Endothelial cell (in vitro differentiated cells): Measurements from ENCODE around the gene ADAM12. TPM values are rescaled to one million over a fixed set of nuclear protein-coding genes. Genes with fewer than 3 reads are reported as not detected.
A peak's percentile ranks its signal among the peaks of the same experiment; 100 is the strongest.

Experiments used
- DNase-seq: peaks from one replicate; pipeline ENCODE4 v3.0.0; 2021; ENCODE audit warnings: low spot score
- H3K27ac Mint-ChIP-seq: one replicate; pipeline ENCODE4 v1.8.0; 2021; ENCODE audit warnings: mixed read lengths, inconsistent platforms; ENCODE audit not compliant: unreplicated experiment
- H3K27me3 Mint-ChIP-seq: one replicate; pipeline ENCODE4 v1.8.0; 2021; ENCODE audit warnings: mild to moderate bottlenecking, moderate library complexity, mixed read lengths, inconsistent platforms; ENCODE audit not compliant: unreplicated experiment
- H3K36me3 Mint-ChIP-seq: one replicate; pipeline ENCODE4 v1.8.0; 2021; ENCODE audit warnings: mild to moderate bottlenecking, low read depth, mixed read lengths, inconsistent platforms; ENCODE audit not compliant: unreplicated experiment
- H3K4me1 Mint-ChIP-seq: one replicate; pipeline ENCODE4 v1.8.0; 2021; ENCODE audit warnings: mild to moderate bottlenecking, mixed read lengths, inconsistent platforms; ENCODE audit not compliant: unreplicated experiment
- H3K4me3 Mint-ChIP-seq: one replicate; pipeline ENCODE4 v1.8.0; 2021; ENCODE audit warnings: mild to moderate bottlenecking, mixed read lengths, inconsistent platforms; ENCODE audit not compliant: unreplicated experiment
- H3K9me3 Mint-ChIP-seq: one replicate; pipeline ENCODE4 v1.8.0; 2021; ENCODE audit warnings: mixed read lengths, inconsistent platforms; ENCODE audit not compliant: unreplicated experiment
- CTCF ChIP-seq: fragments of 200-600 bp; sonication (generic); IDR thresholded peaks from one replicate; pipeline ENCODE4 v1.5.0; 2021; ENCODE audit warnings: antibody characterized with exemption; ENCODE audit not compliant: unreplicated experiment
- total RNA-seq: library from RNA; stranded (reverse); fragmentation: NEBNext Ultra II Directional; extraction: Animal tissue kit (Norgen Biotek cat#: 25700); gene quantifications from one replicate; pipeline ENCODE4 v1.2.1, GENCODE V29; 2021; ENCODE audit not compliant: unreplicated experiment

ADAM12 gene
- total RNA-seq, 1 donor from 2014 or later, result 9.0 TPM

- H3K9me3 Mint-ChIP-seq, result no peaks in the 10 kb centered on the region
- DNase-seq, result no peak
- H3K36me3 Mint-ChIP-seq, result peaks cover 5% of the 10 kb centered on the region
- TF ChIP-seq CTCF, result no peak
- H3K27me3 Mint-ChIP-seq, result no peaks in the 10 kb centered on the region
- H3K4me3 Mint-ChIP-seq, result no peak overlapping the region
- H3K4me1 Mint-ChIP-seq, result peaks cover 8% of the 10 kb centered on the region
- no peak overlapping the region for H3K27ac Mint-ChIP-seq
Measured at GRCh38 chr10:125984865-125985495, 403.3 kb downstream of the ADAM12 start.

- TF ChIP-seq CTCF, result no peak
- Mint-ChIP-seq H3K27ac (no peak overlapping the region), H3K4me3 (no peak overlapping the region), H3K4me1 (peaks cover 8% of the 10 kb centered on the region), H3K27me3 (no peaks in the 10 kb centered on the region), H3K9me3 (no peaks in the 10 kb centered on the region), H3K36me3 (peaks cover 2% of the 10 kb centered on the region)
- DNase-seq, result no peak
Measured at GRCh38 chr10:125984346-125984745, 403.9 kb downstream of the ADAM12 start.

GRCh38 chr10:125983656-125984055 lies 404.6 kb downstream of the ADAM12 start:
- H3K27me3 Mint-ChIP-seq, result no peaks in the 10 kb centered on the region
- no peak for DNase-seq

GRCh38 chr10:125983161-125983560 lies 405.1 kb downstream of the ADAM12 start:
- Mint-ChIP-seq H3K27ac (no peak overlapping the region), H3K27me3 (no peaks in the 10 kb centered on the region), H3K36me3 (no peaks in the 10 kb centered on the region), H3K4me1 (peaks cover 8% of the 10 kb centered on the region), H3K9me3 (no peaks in the 10 kb centered on the region), H3K4me3 (no peak overlapping the region)
- no peak for DNase-seq
- no peak for TF ChIP-seq CTCF

More at GRCh38 chr10:125983656-125984055, 404.6 kb downstream of the ADAM12 start:
- H3K4me1 Mint-ChIP-seq, result peaks cover 8% of the 10 kb centered on the region
- no peak overlapping the region for H3K27ac Mint-ChIP-seq
- H3K9me3 Mint-ChIP-seq, result no peaks in the 10 kb centered on the region
- TF ChIP-seq CTCF, result no peak
- H3K4me3 Mint-ChIP-seq, result no peak overlapping the region
- H3K36me3 Mint-ChIP-seq, result no peaks in the 10 kb centered on the region

GRCh38 chr10:125982260-125982948 lies 405.9 kb downstream of the ADAM12 start:
- Mint-ChIP-seq H3K4me1 (peaks cover 9% of the 10 kb centered on the region), H3K27me3 (no peaks in the 10 kb centered on the region), H3K27ac (no peak overlapping the region), H3K4me3 (no peak overlapping the region), H3K36me3 (no peaks in the 10 kb centered on the region), H3K9me3 (no peaks in the 10 kb centered on the region)
- TF ChIP-seq CTCF, result peak; percentile 84
- DNase-seq, result peak; percentile 43
